NCI-H2227 (cell line): Measurements from ENCODE around the gene EHD2.
"Not testable (repeated sequence)": the region's sequence is repeated elsewhere in the genome, so short reads cannot be mapped to it uniquely, and the experiment has no call there.

Experiments used
- DNase-seq: peaks from one replicate; lab custom pipeline; 2025; ENCODE audit not compliant: unreplicated experiment; lab: John Stamatoyannopoulos, UW

Gene EHD2

GRCh38 chr19:47745010-47745901 is 32.0 kb downstream of the EHD2 start, which contains the start of gene NOP53:
NOP53 (plus strand) TSS chr19:47745546; CDS start chr19:47745560, 14 bp downstream.
- peak; percentile 94 for DNase-seq

DNA sequence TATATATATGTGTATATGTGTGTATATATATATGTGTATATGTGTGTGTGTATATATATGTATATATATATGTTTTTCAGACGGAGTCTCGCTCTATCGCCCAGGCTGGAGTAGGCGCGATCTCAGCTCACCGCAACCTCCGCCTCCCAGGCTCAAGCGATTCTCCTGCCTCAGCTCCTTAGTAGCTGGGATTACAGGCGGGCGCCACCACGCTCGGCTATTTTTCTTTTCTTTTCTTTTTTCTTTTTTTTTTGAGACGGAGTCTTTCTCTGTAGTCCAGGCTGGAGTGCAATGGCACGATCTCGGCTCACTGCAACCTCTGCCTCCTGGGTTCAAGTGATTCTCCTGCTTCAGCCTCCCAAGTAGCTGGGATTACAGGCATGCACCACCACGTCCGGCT is 32.9 kb downstream of the EHD2 start:
- DNase-seq, result not testable (repeated sequence)

- no peak for DNase-seq
Observed at GRCh38 chr19:47749326-47749725, 36.1 kb downstream of the EHD2 start.

- no peak for DNase-seq
Observed at GRCh38 chr19:47750752-47751151, 37.5 kb downstream of the EHD2 start.

DNA sequence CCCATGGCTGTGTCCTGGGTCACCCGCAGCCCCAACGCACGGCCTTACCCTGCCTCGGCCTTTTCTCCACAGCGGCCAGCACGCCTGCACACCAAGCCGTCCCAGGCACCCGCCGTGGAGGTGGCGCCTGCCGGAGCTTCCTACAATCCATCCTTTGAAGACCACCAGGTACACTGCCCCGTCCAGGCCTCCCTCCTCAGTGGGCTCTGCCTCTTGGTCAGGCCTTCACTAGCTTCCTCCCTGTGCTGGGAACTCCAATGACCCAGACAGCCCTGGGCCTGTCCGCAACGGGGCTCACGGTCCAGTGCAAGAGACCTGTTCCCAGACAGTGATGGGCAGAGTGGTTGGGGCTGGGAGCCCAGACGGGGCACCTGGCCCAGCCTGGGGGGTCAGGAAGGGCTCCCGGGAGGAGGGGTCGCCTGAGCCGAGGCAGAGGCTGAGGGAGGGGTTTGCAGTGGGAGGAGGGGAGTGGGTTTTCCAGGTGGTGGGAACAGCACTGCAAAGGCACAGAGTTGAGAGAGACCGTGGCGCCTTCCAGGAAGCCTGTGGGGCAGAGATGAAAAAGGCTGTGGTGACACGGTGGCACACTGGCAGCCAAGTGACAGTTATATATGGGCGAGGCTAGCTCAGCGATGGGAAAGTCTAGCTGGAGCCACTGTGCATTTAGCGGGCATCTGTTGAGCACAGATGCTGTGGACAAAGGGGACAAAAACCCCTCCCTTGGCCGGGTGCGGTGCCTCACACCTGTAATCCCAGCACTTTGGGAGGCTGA is 39.4 kb downstream of the EHD2 start:
- DNase-seq, result no peak

GRCh38 chr19:47754206-47755064 is 41.2 kb downstream of the EHD2 start:
- no peak for DNase-seq

DNA sequence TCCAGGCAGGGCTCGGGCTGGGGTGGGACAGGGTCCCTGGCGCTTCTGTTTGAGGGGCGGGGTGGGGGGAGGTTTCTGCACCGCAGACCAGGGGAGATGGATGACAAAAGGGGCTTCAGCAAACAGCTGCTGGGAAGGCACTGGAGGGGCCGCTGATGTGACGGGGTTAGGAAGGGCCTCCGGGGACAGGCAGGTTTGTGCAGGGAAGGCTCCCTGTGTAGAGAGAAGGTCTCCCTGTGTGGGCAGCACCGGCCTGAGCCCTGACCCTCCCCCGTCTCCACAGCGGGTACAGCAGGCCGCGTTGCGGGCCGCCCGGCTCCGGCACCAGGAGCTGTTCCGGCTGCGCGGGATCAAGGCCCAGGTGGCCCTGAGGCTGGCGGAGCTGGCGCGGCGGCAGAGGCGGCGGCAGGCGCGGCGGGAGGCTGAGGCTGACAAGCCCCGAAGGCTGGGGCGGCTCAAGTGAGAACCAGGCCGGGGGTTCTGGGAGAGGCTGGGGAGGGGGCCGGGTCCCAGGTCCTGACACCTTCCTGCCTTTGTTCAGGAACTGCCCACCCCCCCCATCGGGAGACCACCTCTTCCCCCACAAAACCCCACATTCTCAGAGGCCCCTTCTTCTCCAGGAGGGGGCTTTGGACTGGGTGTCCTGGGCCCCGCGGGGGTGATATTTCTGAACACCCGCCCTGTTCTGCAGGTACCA is 42.0 kb downstream of the EHD2 start:
- DNase-seq, result no peak

GRCh38 chr19:47755762-47756626 is 42.8 kb downstream of the EHD2 start:
- no peak for DNase-seq

DNA sequence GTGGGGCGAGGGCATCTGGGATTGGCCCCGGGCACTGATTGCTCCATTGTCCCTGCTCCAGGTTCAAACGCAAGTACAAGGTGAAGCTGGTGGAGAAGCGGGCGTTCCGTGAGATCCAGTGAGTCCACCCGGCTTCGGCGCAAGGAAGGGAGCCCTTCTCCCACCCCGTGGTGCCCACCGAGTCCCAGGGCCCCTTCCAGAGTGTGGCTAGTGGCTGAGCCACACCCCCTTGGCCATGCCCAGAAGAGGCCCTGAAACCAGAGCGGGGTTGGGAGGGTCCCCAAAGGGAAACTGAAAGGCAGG is 43.4 kb downstream of the EHD2 start:
- no peak for DNase-seq

DNA sequence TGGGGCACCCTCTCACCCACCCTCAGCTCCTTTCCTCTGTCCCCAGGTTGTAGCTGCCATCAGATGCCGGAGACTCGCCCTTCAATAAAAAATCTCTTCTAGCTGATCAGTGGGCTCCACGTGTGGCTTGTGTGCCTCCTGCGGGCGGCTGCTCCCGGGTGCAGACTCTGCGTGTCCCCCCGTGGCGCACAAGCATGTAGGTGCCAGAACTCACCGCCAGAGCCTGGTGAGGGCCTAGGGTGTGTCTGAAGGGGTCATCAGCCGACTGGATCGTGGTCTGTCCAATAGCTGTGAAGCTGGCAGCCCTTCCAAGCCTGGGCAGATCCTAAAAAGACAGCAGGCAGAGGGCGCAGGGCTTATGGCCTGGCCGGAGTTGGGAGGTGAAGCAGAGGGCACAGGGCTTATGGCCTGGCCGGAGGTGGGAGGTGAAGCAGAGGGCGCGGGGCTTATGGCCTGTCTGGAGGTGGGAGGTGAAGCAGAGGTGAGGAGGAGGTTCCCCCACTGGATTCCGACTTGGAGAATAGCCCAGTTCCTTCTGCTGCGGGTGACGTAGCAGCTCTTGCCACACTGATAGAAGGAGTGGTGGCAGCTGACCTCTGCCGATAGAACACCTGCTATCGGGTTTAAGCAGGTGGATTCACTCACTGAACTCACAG is 43.9 kb downstream of the EHD2 start:
- no peak for DNase-seq

DNA sequence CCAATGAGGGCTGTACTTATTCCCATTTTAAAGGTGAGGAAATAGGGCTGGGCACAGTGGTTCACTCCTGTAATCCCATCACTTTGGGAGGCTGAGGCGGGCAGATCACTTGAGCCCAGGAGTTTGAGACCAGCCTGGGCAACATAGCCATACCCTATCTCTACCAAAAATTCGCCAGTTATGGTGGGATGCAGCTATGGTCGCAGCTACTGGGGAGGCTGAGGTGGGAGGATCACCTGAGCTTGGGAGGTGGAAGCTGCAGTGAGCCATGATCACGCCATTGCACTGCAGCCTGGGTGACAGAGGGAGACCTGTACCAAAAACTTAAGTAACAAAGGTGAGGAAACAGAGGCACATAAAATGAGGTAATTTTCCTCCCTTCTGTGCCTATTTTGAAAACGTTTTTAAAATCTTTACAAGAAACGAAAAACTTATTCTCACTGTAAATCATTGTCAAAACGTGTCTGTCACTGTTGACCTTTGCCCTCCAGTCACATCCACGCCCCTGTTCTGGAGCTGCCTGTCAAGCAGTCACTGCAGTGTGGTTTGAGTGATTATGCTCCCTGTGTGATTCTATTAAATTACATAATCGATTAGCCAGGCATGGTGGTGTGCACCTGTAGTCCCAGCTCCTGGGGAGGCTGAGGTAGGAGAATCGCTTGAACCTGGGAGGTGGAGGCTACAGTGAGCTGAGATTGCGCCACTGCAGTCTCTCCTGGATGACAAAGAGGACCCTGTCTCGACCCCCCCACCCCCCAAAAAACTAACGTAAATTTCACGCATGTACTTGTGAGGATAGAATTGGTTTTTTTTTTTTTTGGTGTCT is 44.6 kb downstream of the EHD2 start:
- no peak for DNase-seq

GRCh38 chr19:47758443-47758804 is 45.2 kb downstream of the EHD2 start:
- DNase-seq, result no peak

- DNase-seq, result no peak
Observed at GRCh38 chr19:47760632-47760999, 47.4 kb downstream of the EHD2 start.

DNA sequence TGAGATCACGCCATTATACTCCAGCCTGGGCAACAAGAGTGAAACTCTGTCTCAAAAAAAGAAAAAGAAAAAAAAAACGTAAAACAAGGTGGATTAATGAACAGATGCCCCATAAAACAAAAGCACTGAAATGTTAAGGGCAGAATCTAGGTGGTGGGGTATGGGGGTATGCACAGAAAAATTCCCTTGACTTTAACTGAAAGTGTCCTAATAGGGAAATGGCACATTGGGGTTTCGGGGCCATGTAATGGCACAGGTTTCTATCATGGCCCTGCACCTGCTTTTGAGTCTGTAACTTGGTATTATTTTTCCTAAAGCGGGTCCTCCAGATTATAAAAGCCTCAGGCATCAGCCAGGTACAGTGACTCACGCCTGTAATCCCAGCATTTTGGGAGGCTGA is 48.3 kb downstream of the EHD2 start:
- DNase-seq, result no peak

DNA sequence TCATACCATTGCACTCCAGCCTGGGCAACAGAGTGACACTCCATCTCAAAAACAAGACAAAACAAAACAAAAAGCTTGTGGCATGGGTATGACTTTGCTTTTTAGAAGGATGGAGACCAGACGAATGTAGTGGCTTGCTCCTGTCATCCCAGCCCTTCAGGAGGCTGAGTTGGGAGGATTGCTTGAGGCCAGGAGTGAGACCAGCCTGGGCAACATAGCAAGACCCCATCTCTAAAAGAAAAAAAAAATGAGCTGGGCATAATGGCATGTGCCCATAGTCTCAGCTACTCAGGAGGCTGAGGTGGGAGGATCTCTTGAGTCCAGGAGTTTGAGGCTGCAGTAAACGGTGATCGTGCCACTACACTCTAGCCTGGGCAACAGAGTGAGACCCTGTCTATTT is 48.9 kb downstream of the EHD2 start:
- DNase-seq, result no peak

DNA sequence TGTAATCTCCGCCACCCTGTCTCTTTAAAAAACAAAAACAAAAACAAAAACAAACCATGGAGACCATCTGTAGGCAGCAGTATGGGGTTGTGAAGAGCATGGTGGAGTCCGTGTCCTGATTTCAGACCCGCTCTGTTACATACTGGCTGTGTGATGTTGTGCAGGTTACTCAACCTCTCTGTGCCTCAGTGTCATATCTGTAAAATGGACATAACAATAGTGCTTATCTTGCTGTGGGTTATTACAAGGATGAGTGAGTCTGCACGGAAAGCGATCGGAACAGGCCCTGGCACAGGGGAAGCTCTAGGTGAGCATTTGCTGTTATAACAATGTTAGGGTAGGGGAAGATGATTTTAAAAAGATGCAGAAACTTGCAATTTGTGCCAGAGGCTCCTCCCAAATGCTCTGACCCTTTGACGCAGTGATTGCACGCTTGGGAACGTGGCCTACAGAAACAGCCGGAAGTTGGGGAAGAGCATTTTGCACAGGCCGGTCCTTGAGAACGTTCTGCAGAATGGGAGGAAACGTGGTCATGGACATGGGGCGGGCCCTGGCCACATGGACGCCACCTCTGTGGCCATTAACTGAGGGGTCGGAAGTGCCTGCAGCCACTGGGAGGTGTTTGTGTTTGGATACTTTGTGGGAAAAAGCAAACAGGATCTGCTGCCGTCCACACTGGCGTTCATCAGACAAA is 49.5 kb downstream of the EHD2 start:
- no peak for DNase-seq

- DNase-seq, result not testable (repeated sequence)
Observed at GRCh38 chr19:47764705-47765104, 51.5 kb downstream of the EHD2 start.
